ENCODE results near the gene ADAMTS8. TPM values are rescaled to one million over a fixed set of nuclear protein-coding genes. Genes with fewer than 3 reads are reported as not detected.
A peak's percentile ranks its signal among the peaks of the same experiment; 100 is the strongest.

Gene ADAMTS8
- polyA plus RNA-seq, 1 experiment, result 0.05 TPM

- H3K36me3 ChIP-seq (ENCODE audit: control insufficient read depth, insufficient read depth, low read length), result no peaks in the 10 kb centered on the region
- no peak for DNase-seq (ENCODE audit: low read depth)
- H3K4me3 ChIP-seq (ENCODE audit: low read depth, low read length), result no peak overlapping the region
- peaks cover 23% of the 10 kb centered on the region for H3K27me3 ChIP-seq (ENCODE audit: control insufficient read depth, insufficient read depth, low read length)
- ChIA-PET CTCF (no interaction called here), POLR2A (no interaction called here)
- no peak for TF ChIP-seq CTCF (IDR thresholded peaks at IDR 0.05; ENCODE audit: insufficient read depth, low read depth, low read length)
Observed at GRCh38 chr11:130397780-130398179, 30.6 kb downstream of the ADAMTS8 start.

- Histone ChIP-seq H3K36me3 (ENCODE audit: control insufficient read depth, insufficient read depth, low read length) (no peaks in the 10 kb centered on the region), H3K4me3 (ENCODE audit: low read depth, low read length) (no peak overlapping the region), H3K27me3 (ENCODE audit: control insufficient read depth, insufficient read depth, low read length) (peaks cover 30% of the 10 kb centered on the region)
- ChIA-PET CTCF (no interaction called here), POLR2A (no interaction called here)
- no peak for DNase-seq (ENCODE audit: low read depth)
- TF ChIP-seq CTCF (IDR thresholded peaks at IDR 0.05; ENCODE audit: insufficient read depth, low read depth, low read length), result no peak
Observed at GRCh38 chr11:130396965-130397364, 31.4 kb downstream of the ADAMTS8 start.

- Histone ChIP-seq H3K4me3 (ENCODE audit: low read depth, low read length) (no peak overlapping the region), H3K36me3 (ENCODE audit: control insufficient read depth, insufficient read depth, low read length) (no peaks in the 10 kb centered on the region), H3K27me3 (ENCODE audit: control insufficient read depth, insufficient read depth, low read length) (peaks cover 36% of the 10 kb centered on the region)
- POLR2A ChIA-PET, result no interaction called here
- CTCF ChIA-PET, result interaction anchor here (0.9 to 2.0 kb wide), 3 partner anchors 40 to 468 kb away, joined by 3 to 5 read pairs (median 5); no protein-coding TSS in a partner anchor
- no peak for TF ChIP-seq CTCF (IDR thresholded peaks at IDR 0.05; ENCODE audit: insufficient read depth, low read depth, low read length)
- DNase-seq (ENCODE audit: low read depth), result no peak
Observed at GRCh38 chr11:130394615-130395014, 33.8 kb downstream of the ADAMTS8 start.

GRCh38 chr11:130391711-130392110 is 36.7 kb downstream of the ADAMTS8 start:
- no peak for DNase-seq (ENCODE audit: low read depth)
- peaks cover 37% of the 10 kb centered on the region for H3K27me3 ChIP-seq (ENCODE audit: control insufficient read depth, insufficient read depth, low read length)
- no peak for TF ChIP-seq CTCF (IDR thresholded peaks at IDR 0.05; ENCODE audit: insufficient read depth, low read depth, low read length)
- POLR2A ChIA-PET, result no interaction called here
- CTCF ChIA-PET, result no interaction called here
- no peaks in the 10 kb centered on the region for H3K36me3 ChIP-seq (ENCODE audit: control insufficient read depth, insufficient read depth, low read length)
- no peak overlapping the region for H3K4me3 ChIP-seq (ENCODE audit: low read depth, low read length)

GRCh38 chr11:130390071-130390758 is 38.2 kb downstream of the ADAMTS8 start:
- peaks cover 31% of the 10 kb centered on the region for H3K27me3 ChIP-seq (ENCODE audit: control insufficient read depth, insufficient read depth, low read length)
- ChIA-PET CTCF (interaction anchor here (0.6 to 2.4 kb wide), 15 partner anchors 9 to 506 kb away, joined by 3 to 17 read pairs (median 4); no protein-coding TSS in a partner anchor), POLR2A (no interaction called here)
- peak; percentile 70 for TF ChIP-seq CTCF (IDR thresholded peaks at IDR 0.05; ENCODE audit: insufficient read depth, low read depth, low read length)
- H3K36me3 ChIP-seq (ENCODE audit: control insufficient read depth, insufficient read depth, low read length), result no peaks in the 10 kb centered on the region
- no peak overlapping the region for H3K4me3 ChIP-seq (ENCODE audit: low read depth, low read length)
- DNase-seq (ENCODE audit: low read depth), result no peak
